HG03469 (cell line): ENCODE results near the gene BCAR3.

Experiments
- ATAC-seq: cut with Tn5 transposase; IDR thresholded peaks from one replicate; pipeline ENCODE4 v1.9.1; 2021; ENCODE audit warnings: mild to moderate bottlenecking, moderate library complexity, moderate number of reproducible peaks; ENCODE audit not compliant: unreplicated experiment

Gene BCAR3

GRCh38 chr1:93579891-93580290 is 101.7 kb downstream of the BCAR3 start:
- ATAC-seq = no peak

GRCh38 chr1:93578911-93579825 is 102.5 kb downstream of the BCAR3 start:
- ATAC-seq = no peak

GRCh38 chr1:93578433-93578830 is 103.2 kb downstream of the BCAR3 start:
- no peak for ATAC-seq

GRCh38 chr1:93577536-93578432 is 103.9 kb downstream of the BCAR3 start:
- ATAC-seq = no peak

- ATAC-seq = no peak
Measured at GRCh38 chr1:93576746-93577145, 104.9 kb downstream of the BCAR3 start.

- ATAC-seq = no peak
Measured at GRCh38 chr1:93576346-93576745, 105.3 kb downstream of the BCAR3 start.

GRCh38 chr1:93575621-93576284 is 105.9 kb downstream of the BCAR3 start:
- no peak for ATAC-seq

- ATAC-seq = no peak
Measured at GRCh38 chr1:93574991-93575390, 106.6 kb downstream of the BCAR3 start.

GRCh38 chr1:93574511-93574910 is 107.1 kb downstream of the BCAR3 start:
- no peak for ATAC-seq

GRCh38 chr1:93573940-93574469 is 107.6 kb downstream of the BCAR3 start:
- no peak for ATAC-seq

- ATAC-seq = no peak
Measured at GRCh38 chr1:93571623-93572310, 109.9 kb downstream of the BCAR3 start.

GRCh38 chr1:93569489-93569888 is 112.1 kb downstream of the BCAR3 start:
- ATAC-seq = no peak

GRCh38 chr1:93567255-93567918 is 114.2 kb downstream of the BCAR3 start:
- ATAC-seq = no peak

- ATAC-seq = no peak
Measured at GRCh38 chr1:93566227-93566626, 115.4 kb downstream of the BCAR3 start.

GRCh38 chr1:93565496-93566206 is 116.0 kb downstream of the BCAR3 start:
- no peak for ATAC-seq

- no peak for ATAC-seq
Measured at GRCh38 chr1:93559695-93560094, 121.9 kb downstream of the BCAR3 start.

- no peak for ATAC-seq
Measured at GRCh38 chr1:93559045-93559444, 122.6 kb downstream of the BCAR3 start.

GRCh38 chr1:93556291-93556690 is 125.3 kb downstream of the BCAR3 start:
- ATAC-seq = no peak
